MM.1S (cell line): Measurements from ENCODE around the gene EPHA2.

Source experiments
- DNase-seq: peaks from one replicate; pipeline ENCODE4 v3.0.0-alpha.2; 2015
- H2AFZ ChIP-seq: fragments of 300-600 bp; sonication (generic); 2 replicates; pipeline ENCODE4 v1.6.0; 2016; ENCODE audit warnings: antibody characterized with exemption, low read length
- H3F3A ChIP-seq: fragments of 300-600 bp; sonication (generic); 2 replicates; pipeline ENCODE4 v1.6.1; 2016; ENCODE audit warnings: mild to moderate bottlenecking, antibody characterized with exemption, low read length, moderate library complexity, mixed read lengths; ENCODE audit not compliant: insufficient read depth
- H3K27ac ChIP-seq: fragments of 300-600 bp; sonication (generic); 2 replicates; pipeline ENCODE4 v1.5.1; 2016; ENCODE audit warnings: mild to moderate bottlenecking, low read length
- H3K27me3 ChIP-seq: fragments of 300-600 bp; sonication (generic); replicated peaks from 2 replicates; pipeline ENCODE4 v1.6.0; 2016; ENCODE audit warnings: low read length; ENCODE audit not compliant: insufficient read depth
- H3K36me3 ChIP-seq: fragments of 300-600 bp; sonication (generic); replicated peaks from 2 replicates; pipeline ENCODE4 v1.6.1; 2016; ENCODE audit warnings: mild to moderate bottlenecking, low read length, mixed read lengths; ENCODE audit not compliant: insufficient read depth
- H3K4me1 ChIP-seq: fragments of 300-600 bp; sonication (generic); 2 replicates; pipeline ENCODE4 v1.6.1; 2016; ENCODE audit warnings: low read length, mixed read lengths
- H3K4me2 ChIP-seq: fragments of 300-600 bp; sonication (generic); 2 replicates; pipeline ENCODE4 v1.6.0; 2016; ENCODE audit warnings: low read depth, low read length
- H3K4me3 ChIP-seq: fragments of 300-600 bp; sonication (generic); 2 replicates; pipeline ENCODE4 v1.5.1; 2016; ENCODE audit warnings: low read length, mixed read lengths
- H3K79me2 ChIP-seq: fragments of 300-600 bp; sonication (generic); 2 replicates; pipeline ENCODE4 v1.6.1; 2016; ENCODE audit warnings: mixed run types, low read length, mixed read lengths
- H3K9ac ChIP-seq: fragments of 300-600 bp; sonication (generic); 2 replicates; pipeline ENCODE4 v1.6.1; 2016; ENCODE audit warnings: low read length, mixed read lengths
- H3K9me2 ChIP-seq: fragments of 300-600 bp; sonication (generic); replicated peaks from 2 replicates; pipeline ENCODE4 v1.6.1; 2016; ENCODE audit warnings: mild to moderate bottlenecking, low read length, mixed read lengths; ENCODE audit not compliant: insufficient read depth
- H3K9me3 ChIP-seq: fragments of 300-600 bp; sonication (generic); replicated peaks from 2 replicates; pipeline ENCODE4 v1.6.1; 2016; ENCODE audit warnings: mild to moderate bottlenecking, low read length, mixed read lengths; ENCODE audit not compliant: insufficient read depth
- H4K20me1 ChIP-seq: fragments of 300-600 bp; sonication (generic); 2 replicates; pipeline ENCODE4 v1.6.1; 2016; ENCODE audit warnings: mild to moderate bottlenecking, low read length, moderate library complexity, mixed read lengths; ENCODE audit not compliant: insufficient read depth
- EZH2 ChIP-seq: fragments of 300-600 bp; sonication (generic); optimal IDR thresholded peaks from 2 replicates; pipeline ENCODE3; 2017; ENCODE audit warnings: low read depth, mild to moderate bottlenecking, antibody characterized with exemption, low read length, mixed read lengths
- EZH2phosphoT487 ChIP-seq: fragments of 300-600 bp; sonication (generic); IDR thresholded peaks from 2 replicates; pipeline ENCODE4 v1.6.1; 2018; ENCODE audit warnings: antibody characterized with exemption, low read length
- TF ChIP-seq, protein P1 (sequence below): fragments of 300-600 bp; sonication (generic); IDR thresholded peaks from 2 replicates; pipeline ENCODE4 v1.5.1; 2016; ENCODE audit warnings: antibody characterized with exemption, low read length, mixed read lengths

EPHA2 gene

DNA sequence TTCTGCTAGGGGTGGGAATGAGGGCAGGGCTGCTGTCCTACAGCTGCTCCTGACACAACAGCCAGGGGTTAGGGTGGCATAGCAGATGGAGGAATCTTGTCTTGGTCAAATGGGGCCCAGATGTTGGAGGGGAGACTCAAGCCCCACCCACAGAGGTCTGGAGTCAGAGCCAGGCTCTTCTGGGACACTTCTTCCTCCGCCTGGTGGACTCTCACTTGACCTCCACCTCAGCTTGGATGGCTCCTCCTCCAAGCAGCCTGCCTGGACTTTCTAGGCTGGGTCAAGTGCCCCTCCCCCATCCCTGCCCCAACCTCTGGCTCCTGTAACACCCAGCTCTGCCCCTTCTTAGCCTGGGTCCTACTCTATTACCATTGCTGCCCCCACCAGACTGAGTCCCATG, 35.5 kb downstream of the EPHA2 start:
- Histone ChIP-seq H3K79me2 (no peaks in the 10 kb centered on the region), H3K4me3 (no peak overlapping the region)

DNA sequence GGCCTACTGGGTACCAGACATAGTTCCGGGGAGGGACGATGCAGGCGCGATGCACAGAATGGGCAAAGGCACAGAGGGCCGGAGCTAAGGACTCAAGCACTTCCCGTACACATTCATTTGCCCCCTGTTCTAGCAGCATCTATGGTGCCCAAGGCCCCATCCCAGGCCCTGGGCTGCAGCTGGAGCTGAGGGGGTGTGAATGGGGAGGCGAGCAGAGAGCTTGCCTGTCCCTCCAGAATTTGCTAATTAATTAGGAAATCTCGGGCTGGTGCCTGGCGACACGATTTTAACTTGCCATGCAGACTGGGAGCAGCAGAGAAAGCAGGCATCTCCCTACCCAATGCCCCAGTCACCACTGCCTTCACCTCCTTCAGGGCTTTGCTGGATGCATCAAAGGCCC, 35.9 kb downstream of the EPHA2 start:
- no peak overlapping the region for H2AFZ ChIP-seq
- H3K9ac ChIP-seq: no peak overlapping the region
- TF ChIP-seq, protein P1, sequence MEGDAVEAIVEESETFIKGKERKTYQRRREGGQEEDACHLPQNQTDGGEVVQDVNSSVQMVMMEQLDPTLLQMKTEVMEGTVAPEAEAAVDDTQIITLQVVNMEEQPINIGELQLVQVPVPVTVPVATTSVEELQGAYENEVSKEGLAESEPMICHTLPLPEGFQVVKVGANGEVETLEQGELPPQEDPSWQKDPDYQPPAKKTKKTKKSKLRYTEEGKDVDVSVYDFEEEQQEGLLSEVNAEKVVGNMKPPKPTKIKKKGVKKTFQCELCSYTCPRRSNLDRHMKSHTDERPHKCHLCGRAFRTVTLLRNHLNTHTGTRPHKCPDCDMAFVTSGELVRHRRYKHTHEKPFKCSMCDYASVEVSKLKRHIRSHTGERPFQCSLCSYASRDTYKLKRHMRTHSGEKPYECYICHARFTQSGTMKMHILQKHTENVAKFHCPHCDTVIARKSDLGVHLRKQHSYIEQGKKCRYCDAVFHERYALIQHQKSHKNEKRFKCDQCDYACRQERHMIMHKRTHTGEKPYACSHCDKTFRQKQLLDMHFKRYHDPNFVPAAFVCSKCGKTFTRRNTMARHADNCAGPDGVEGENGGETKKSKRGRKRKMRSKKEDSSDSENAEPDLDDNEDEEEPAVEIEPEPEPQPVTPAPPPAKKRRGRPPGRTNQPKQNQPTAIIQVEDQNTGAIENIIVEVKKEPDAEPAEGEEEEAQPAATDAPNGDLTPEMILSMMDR: no peak
- no peak for TF ChIP-seq EZH2phosphoT487
- no peak for TF ChIP-seq EZH2
- H3K9me3 ChIP-seq: no peaks in the 10 kb centered on the region
- H3K36me3 ChIP-seq: no peaks in the 10 kb centered on the region
- H3K4me3 ChIP-seq: no peak overlapping the region
- H3K4me1 ChIP-seq: no peaks in the 10 kb centered on the region
- H3K27me3 ChIP-seq: peaks cover 90% of the 10 kb centered on the region
- H3K9me2 ChIP-seq: no peaks in the 10 kb centered on the region
- no peak overlapping the region for H3K4me2 ChIP-seq
- no peak overlapping the region for H3K27ac ChIP-seq
- H3F3A ChIP-seq: no peaks in the 10 kb centered on the region
- H3K79me2 ChIP-seq: no peaks in the 10 kb centered on the region
- DNase-seq: no peak
- H4K20me1 ChIP-seq: no peaks in the 10 kb centered on the region

More for the DNA sequence above, 35.5 kb downstream of the EPHA2 start:
- H2AFZ ChIP-seq: no peak overlapping the region
- H3K36me3 ChIP-seq: no peaks in the 10 kb centered on the region
- H4K20me1 ChIP-seq: no peaks in the 10 kb centered on the region
- H3K27ac ChIP-seq: no peak overlapping the region
- no peaks in the 10 kb centered on the region for H3K9me2 ChIP-seq
- H3K4me2 ChIP-seq: no peak overlapping the region
- H3K9ac ChIP-seq: no peak overlapping the region
- H3K9me3 ChIP-seq: no peaks in the 10 kb centered on the region
- TF ChIP-seq, protein P1: no peak
- no peak for TF ChIP-seq EZH2
- no peak for TF ChIP-seq EZH2phosphoT487
- peaks cover 90% of the 10 kb centered on the region for H3K27me3 ChIP-seq
- no peaks in the 10 kb centered on the region for H3K4me1 ChIP-seq
- H3F3A ChIP-seq: no peaks in the 10 kb centered on the region
- DNase-seq: no peak

DNA sequence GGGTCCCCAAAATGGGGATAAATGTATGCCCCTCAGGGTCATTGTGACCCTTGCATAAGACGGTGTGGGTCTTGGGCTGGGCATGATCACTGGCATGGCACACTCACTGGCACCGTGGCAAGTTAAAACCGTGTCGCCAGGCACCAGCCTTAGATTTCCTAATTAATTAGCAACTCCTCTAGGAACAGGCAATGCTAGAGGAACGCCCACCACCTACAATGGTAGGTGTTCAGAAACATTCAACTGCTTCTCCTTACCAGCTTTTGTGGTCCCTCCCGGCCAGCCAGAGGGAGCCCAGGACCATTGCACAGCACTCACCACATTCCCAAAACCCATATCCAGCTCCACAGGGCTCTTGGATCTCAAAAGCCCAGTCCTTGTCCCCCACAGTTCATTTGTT, 36.4 kb downstream of the EPHA2 start:
- H3K36me3 ChIP-seq: no peaks in the 10 kb centered on the region
- H3K79me2 ChIP-seq: no peaks in the 10 kb centered on the region
- DNase-seq: no peak
- TF ChIP-seq EZH2phosphoT487 (no peak), EZH2 (no peak)
- TF ChIP-seq, protein P1: no peak
- no peaks in the 10 kb centered on the region for H3K9me3 ChIP-seq
- H2AFZ ChIP-seq: no peak overlapping the region
- no peak overlapping the region for H3K4me2 ChIP-seq
- no peaks in the 10 kb centered on the region for H3K4me1 ChIP-seq
- H3K27me3 ChIP-seq: peaks cover 90% of the 10 kb centered on the region
- H3K4me3 ChIP-seq: no peak overlapping the region
- no peaks in the 10 kb centered on the region for H3K9me2 ChIP-seq
- H4K20me1 ChIP-seq: no peaks in the 10 kb centered on the region
- H3F3A ChIP-seq: no peaks in the 10 kb centered on the region
- H3K9ac ChIP-seq: no peak overlapping the region
- no peak overlapping the region for H3K27ac ChIP-seq
